NCI-H2196 treated with DMSO at 0.1 percent for 48 hours (cell line): ENCODE data around the gene CARD14.
"Not testable (repeated sequence)": the region's sequence is repeated elsewhere in the genome, so short reads cannot be mapped to it uniquely, and the experiment has no call there.

ENCODE experiments used
- DNase-seq: peaks from one replicate; lab custom pipeline; 2025; ENCODE audit not compliant: unreplicated experiment; lab: John Stamatoyannopoulos, UW

The CARD14 gene

DNA sequence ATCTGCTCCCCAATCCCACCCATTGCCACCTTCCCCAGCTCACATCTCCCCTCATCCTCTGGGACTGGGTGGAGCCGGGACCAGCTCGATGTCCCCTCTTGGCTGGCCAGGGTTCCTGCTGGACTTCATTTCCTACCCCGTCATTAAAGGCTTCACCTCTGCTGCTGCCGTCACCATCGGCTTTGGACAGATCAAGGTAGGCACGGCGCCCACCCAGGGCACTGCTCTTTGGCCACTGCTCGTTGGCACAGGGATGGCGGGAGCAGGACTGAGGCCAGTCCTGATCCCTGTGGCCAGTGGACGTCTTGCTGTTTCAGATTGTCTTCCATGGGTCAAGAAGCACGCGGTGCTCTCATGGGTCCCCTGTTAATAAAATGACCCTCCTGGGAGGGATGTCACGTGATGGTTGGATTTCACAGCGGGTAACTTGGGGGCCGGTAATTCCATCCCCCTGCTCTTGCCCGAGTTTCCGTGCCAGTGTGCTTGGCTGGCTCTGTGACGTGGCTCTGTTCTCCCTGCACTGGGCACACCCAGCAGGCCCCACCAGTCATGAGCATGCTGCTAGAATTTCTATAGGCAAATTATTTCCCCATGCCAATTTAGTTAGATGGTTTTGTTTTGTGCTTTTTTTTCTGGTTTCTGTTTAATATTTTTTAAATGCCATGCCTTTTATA, 53.4 kb downstream of the CARD14 start:
- no peak for DNase-seq

DNA sequence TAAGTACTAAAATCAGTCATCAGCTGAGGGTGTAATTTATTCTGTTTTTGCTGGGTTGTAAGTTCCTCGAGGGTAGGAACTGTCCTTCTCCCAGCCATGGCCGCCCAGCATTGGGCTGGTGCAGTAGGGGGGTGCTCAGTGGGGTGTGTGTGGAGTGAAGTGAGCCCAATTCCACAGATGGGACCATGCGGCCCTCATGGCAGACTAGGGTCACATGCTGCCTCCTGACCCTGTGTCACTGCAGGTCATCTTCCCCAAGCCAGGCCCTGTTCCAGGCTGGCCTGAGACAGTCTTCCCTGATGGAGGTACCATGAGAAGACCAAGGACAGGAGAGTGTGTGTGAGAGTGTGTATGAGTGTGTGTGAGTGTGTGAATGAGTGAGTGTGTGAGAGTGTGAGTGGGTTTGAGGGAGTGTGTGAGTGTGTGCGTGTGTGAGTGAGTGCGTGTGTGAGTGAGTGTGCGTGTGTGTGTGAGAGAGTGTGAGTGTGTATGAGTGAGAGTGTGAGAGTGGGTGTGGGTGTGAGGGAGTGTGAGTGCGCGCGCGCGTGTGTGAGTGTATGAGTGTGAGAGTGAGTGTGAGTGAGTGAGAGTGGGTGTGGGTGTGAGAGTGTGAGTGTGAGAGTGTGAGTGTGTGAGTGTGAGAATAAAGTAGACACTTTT, 54.1 kb downstream of the CARD14 start:
- no peak for DNase-seq

DNA sequence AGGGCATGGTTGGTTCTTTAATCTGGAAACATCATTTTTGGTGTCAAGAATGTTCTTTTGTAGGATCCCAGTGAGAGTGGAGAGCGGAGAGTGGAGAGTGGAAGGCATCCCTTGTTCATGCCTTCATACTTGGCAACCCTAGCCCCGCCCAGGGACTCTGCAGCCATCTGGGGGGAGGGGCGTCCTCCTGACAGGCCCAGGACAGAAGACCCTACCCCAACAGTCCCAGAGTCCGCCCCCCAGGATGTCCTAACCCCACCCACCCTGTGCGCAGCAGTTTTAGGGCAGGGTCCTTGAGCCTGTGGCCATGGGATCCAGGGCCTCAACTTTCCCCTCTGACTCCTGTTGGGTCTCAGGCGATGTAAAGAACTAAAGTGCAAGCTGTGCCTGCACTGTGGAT, 54.9 kb downstream of the CARD14 start:
- DNase-seq: no peak

DNA sequence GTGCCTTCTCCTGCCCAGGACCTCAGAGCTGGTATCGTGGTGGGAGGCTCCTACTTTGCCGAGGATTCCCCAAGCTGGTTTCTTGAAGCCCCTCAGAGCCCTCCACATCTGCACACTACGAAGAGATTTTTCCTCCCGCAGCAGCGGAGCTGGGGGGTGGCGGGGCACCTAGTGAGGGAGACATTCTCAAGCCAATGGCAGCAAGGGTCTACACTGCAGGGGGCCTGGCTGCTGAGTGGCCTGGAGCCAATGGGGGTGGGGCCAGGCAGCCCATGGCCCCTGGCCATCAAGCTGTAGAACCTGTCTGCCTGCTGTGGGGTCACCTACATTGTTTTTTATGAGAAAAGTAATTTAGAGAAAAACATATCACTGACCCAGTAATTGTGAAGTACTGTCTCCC, 55.4 kb downstream of the CARD14 start:
- no peak for DNase-seq

DNA sequence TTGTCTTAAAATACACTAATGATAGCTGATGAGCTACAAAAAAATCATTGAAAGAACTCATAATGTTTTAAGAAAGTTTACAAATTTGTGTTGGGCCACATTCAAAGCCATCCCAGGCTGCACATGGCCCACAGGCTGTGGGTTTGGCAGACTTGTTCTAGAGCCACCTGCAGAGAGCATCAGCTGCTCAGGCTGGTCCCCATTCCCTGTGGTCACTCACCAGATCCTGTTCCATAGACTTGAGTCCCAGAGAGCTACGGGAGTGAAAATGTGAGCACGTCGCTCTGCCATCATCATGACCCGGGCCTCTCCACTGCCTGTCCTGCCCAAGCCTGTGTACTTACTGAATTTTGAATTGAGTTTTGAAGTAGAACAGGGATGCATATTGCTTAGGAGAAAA, 57.3 kb downstream of the CARD14 start:
- DNase-seq: no peak

DNA sequence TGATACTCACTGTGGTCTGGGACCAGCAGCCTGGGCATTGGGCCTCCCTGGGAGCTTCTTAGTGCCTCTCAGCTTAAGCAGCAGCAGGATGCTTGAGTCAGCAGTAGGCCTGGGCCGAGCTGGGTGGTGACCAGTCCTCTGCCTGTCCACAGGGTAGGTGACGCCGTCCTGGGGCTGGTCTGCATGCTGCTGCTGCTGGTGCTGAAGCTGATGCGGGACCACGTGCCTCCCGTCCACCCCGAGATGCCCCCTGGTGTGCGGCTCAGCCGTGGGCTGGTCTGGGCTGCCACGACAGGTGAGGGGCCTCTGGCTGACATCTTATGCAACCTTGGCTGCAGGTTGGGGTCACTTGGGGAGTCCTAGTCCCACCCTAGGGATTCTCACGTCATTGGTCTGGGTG, 57.8 kb downstream of the CARD14 start:
- DNase-seq: no peak

DNA sequence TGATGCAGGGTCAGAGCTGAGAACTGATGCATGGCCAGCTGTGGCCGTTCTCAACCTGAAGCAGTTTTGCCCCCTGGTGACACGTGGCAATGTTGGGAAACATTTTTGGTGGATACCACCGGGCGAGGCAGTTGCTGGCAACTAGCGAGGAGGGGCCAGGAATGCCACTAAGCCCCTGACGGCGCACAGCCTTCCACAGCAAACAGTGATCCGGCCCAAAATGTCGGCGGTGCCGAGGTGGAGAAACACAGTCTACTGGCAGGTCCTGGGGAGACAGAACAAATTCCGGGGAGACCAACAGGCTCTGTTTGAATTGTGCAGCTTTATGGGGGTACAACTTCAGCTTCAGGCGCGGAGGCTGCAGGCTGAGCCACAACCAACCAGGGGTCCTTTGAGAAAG, 58.6 kb downstream of the CARD14 start:
- no peak for DNase-seq

DNA sequence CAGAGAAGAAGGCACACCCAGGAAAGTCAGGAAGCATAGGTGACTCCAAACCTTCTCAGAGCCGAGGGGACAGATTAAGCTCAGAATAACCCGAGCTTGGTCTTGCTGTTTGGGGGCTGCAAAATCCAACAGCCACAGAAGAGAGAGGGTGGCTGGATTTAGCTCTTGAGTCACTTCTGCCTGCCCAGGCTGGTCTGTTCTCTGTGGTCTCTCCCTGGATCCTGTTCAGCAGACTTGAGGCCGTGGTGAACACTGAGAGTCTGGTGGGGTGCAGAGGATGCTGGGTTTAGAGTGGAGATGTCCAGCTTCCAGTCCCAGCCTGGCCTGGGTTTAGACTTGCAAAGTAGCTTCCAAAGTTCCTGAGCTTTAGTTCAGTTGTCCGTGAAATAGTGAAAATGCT, 59.2 kb downstream of the CARD14 start:
- no peak for DNase-seq

DNA sequence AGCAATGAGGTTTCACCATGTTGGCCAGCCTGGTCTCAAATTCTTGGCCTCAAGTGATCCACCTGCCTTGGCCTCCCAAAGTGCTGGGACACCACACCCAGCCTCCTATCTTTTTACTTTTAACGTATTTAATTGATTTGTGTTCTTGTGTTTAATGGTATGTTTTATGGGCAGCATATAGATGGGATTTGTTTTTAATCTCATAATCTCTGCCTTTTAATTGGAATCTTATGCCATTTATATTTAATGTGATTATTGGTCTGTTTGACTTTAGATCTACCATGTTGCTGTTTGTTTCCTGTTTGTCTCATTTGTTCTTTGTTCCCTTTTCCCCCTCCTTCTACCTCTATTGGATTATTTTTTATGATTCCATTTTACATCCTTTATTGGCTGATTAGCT, 62.6 kb downstream of the CARD14 start:
- no peak for DNase-seq

DNA sequence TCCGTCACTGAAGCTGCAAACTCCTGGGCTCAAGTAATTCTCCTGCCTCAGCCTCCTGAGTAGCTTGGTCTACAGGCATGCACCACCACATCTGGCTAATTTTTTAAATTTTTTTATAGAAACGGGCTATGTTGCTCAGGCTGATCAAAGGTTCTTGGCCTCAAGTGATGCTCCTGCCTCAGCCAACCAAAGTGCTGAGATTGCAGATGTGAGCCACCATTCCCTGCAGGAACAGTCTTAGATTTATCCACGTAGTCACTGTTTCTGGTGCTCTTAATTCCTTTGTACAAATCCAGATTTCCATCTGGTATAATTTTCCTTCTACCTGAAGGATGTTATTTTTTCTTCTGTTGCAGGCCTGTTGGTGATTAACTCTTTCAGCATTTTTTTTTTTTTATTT, 63.4 kb downstream of the CARD14 start:
- no peak for DNase-seq

DNA sequence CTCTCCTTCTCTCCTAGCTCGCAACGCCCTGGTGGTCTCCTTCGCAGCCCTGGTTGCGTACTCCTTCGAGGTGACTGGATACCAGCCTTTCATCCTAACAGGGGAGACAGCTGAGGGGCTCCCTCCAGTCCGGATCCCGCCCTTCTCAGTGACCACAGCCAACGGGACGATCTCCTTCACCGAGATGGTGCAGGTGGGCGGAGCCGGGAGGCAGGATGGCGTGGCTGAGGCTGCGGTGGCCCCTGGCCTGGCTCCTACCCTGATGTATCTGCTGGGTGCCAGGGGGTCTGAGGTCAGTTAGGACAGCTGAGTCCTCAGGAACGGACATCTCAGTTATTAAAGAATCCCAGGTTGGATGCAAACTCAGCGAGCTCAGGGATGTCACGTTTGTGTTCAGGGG, 67.1 kb downstream of the CARD14 start:
- no peak for DNase-seq

DNA sequence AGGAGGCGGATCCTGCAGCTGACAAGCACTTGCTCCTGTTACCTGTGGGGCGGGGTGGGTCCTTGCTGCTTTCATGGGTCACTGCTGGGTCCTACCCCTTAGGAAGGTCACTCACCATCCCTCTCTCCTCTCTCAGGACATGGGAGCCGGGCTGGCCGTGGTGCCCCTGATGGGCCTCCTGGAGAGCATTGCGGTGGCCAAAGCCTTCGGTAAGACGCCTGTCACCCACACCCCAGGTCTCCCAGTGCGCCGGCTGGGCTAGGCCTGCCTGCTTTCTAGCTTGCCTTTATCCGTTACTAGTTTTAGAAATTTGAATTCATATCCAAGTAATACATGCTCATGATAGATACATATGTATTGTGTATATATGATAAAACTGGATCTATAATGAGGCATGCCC, 67.6 kb downstream of the CARD14 start:
- DNase-seq: no peak

DNA sequence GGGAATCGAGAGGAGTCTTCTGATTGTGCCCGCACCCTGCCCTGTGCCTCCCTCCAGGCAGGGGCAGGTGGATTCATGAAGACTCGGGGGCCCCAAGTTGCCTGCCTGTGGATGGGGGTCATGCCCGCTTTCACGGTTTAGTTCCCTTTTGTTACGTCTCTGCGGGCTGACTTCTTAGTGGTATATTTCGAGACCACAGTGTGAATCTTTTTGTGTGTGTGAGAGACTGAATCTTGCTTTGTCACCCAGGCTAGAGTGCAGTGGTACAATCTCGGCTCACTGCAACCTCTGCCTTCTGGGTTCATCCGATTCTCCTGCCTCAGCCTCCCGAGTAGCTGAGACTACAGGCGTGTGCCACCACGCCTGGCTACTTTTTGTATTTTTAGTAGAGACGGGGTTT, 72.7 kb downstream of the CARD14 start:
- no peak for DNase-seq

DNA sequence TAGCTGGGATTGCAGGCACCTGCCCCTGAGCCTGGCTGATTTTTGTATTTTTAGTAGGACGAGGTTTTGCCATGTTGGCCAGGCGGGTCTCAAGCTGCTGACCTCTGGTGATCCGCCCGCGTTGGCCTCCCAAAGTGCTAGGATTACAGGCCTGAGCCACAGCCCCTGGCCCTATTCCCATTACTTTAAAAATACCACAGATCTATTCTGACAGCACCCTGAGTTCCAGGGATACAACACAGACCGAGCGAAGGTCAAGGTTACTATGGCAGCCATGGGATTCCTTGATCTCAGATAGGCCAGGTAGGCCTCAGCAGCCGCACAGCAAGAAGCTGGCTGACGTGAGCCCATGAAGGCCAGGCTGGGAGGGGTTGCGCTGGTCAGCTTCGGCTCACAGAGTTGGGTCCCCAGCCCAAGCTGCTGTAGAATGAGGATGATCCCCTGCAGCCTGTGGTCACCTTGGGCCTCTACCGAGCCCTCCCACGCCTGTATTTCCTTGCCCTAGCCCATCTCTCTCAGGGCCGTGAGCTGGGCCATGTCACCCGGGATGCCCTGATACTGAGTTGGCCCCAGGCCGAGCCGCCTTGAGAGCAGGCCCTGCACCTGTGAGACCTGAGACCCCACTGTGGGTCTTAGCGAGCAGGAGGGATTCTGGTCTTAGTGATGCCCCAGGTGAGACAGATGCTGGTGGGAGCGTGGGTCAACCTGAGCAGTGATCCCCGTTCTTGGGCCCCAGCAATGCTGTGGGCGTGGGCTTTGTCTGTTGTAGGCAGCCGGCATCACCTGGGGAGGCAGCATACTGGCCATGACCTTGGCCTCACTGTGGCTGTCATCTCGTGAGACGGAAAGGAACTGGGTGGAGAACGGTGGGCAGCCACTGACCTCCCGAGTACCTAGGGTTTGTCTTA, 74.0 kb downstream of the CARD14 start:
- DNase-seq: no peak

DNA sequence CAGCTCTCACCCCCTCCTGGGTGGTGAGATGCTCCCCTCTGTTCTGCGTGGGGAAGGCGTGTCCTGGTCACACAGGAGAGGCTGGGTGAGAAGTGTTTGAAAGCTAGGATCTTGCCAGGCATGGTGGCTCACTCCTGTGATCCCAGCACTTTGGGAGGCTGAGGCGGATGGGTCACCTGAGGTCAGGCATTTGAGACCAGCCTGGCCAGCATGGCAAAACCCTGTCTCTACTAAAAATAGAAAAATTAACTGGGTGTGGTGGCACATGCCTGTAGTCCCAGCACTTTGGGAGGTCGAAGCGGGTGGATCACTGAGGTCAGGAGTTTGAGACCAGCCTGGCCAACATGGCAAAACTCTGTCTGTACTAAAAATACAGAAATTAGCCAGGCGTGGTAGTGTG, 74.6 kb downstream of the CARD14 start:
- DNase-seq: not testable (repeated sequence)

DNA sequence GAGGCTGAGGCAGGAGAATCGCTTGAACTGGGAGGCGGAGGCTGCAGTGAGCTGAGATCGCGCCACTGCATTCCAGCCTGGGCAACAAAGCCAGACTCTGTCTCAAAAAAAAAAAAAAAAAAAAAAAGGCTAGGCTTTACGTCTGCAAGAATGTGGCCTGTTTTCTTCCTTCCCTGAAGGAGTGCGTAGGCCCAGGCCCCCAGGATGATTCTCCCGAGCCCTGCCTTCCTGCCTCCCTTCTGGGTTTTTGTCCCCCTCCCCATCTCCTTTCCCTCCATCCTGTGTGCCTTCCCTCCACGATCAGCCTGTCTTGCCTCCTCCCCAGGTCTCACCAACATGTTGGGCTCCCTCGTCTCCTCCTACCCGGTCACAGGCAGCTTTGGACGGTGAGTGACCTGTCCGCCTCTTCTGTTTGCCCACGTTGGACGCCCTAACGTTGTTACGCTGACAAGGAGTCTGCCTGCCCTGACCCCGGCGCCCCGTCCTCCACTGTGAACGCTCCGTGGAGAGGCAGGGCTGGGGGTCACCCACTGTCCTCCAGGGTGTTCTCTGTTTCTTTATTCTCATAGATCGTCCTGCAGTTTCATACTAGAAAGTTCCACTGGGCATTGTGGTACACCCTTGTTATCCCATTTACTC, 75.2 kb downstream of the CARD14 start:
- no peak for DNase-seq

DNA sequence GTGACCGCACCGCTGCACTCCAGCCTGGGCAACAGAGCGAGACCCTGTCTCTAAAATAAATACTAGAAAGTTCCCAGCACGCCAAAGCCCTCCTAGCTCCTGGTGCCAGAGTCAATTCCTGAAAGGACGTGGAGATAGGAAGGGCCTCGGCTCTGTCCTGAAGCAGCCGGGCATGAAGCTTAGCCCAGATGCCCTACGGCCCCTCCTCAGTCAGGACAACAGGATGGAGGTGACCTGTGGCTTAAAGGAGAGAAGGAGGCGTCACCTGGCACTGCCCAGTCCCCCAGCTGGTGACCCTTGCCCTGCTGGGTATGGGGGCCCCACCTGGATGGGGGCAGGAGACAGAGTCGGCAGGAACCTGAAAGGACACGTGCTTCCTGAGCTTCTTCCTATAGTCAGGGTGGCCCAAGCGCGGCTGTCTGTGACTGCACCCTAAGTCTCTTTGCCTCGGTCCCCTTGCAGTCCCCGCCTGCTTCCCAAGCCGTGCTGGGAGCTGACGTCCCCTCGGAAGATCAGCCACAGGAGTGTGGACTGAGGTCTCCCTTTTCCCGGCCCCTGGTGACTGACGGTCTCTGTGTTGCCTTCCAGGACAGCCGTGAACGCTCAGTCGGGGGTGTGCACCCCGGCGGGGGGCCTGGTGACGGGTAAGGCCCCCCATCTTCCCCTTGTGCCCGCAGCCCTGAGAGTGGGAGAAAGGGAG, 75.9 kb downstream of the CARD14 start:
- DNase-seq: no peak

DNA sequence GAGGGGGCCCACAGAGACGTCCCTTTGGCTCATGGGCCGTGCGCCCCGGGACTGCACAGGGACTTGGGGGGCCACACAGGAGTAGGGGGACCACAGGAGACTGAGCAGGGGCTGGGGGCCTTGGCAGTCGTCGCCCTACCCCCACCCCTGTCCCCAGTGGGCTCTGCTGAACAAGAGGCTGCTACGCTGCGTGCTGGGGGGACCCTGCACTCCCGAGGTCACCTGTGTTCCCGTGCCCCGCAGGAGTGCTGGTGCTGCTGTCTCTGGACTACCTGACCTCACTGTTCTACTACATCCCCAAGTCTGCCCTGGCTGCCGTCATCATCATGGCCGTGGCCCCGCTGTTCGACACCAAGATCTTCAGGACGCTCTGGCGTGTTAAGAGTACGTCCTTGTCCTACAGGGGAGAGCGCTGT, 76.4 kb downstream of the CARD14 start:
- no peak for DNase-seq

DNA sequence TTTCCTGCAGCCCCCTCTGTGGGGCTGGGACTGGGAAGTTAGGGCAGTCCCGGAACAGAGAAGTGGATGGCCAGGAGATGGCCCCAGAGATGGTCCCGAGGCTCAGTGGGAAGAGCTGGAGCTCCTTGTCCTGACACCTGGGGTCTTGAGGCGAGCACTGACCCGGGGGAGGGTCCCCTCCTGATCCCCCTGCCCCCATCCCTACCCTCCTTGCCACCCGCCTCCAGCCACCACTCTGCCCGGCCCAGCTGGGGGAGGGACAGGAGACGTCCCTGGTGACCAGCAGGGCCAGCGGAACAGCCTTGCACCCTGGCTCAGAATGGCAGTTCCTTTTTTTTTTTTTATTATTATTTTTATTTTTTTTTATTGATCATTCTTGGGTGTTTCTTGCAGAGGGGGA, 76.9 kb downstream of the CARD14 start:
- no peak for DNase-seq

DNA sequence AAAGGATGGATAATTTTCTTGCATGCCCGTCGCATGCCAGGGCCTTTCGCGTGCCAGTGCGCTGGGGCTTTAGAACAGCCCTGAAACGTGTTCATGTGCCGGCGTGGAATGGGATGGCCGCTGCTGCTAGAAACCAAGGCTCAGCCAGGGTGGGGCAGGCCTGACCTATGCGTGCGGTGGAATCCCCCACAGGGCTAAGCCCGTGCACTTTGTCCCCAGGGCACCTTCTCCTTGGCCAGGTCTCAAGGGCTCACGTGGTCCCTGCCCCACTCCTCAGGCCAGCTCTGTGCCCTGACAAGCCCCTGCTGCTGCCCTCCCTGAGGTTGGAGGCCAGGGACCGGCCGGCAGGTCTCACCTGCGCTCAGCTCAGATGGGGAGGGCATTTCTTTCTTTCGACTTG, 77.7 kb downstream of the CARD14 start:
- DNase-seq: no peak
